A549 (cell line): ENCODE results near the gene DCPS. TPM values are rescaled to one million over a fixed set of nuclear protein-coding genes. Genes with fewer than 3 reads are reported as not detected.

Source experiments
- ATAC-seq, 2 experiments: fragments of 200-7000 bp in 1 of 2; fragments of >200 bp in 1 of 2; cut with Nextera tagmentation in 1 of 2; cut with Tn5 transposase in 1 of 2; 3 replicates each; pipeline versions ENCODE4 v1.8.0 to v1.9.1; 2018 to 2020; ENCODE audit warnings: mild to moderate bottlenecking in 1 of 2, moderate library complexity in 1 of 2
- CTCF ChIA-PET: fragments of 300-600 bp; sonication (Branson Sonifier 250); formaldehyde crosslinking; extraction: SDS; loops from one replicate; lab custom pipeline; 2021; ENCODE audit warnings: antibody characterized with exemption, inconsistent platforms; lab: Yijun Ruan, JAX
- POLR2A ChIA-PET: fragments of 350-600 bp; formaldehyde crosslinking; extraction: SDS; loops from one replicate; lab custom pipeline; 2021; ENCODE audit warnings: antibody characterized with exemption, inconsistent platforms; lab: Yijun Ruan, JAX
- DNase-seq, 2 experiments: peaks; one replicate each; pipeline versions ENCODE4 v3.0.0 to v3.0.0-alpha.2; 2011 to 2016; ENCODE audit warnings: low read depth in 1 of 2, low spot score in 1 of 2
- FAIRE-seq: peaks from 2 replicates; lab custom pipeline; 2011; peaks lifted over from hg19 to GRCh38; lab: Jason Lieb, UNC
- H3K27ac ChIP-seq, 2 experiments: fragments of >200 bp; sonication (Bioruptor Twin); formaldehyde crosslinking; 3 replicates each; pipeline ENCODE4 v1.5.1; 2016 to 2017
- H3K4me1 ChIP-seq: fragments of >200 bp; sonication (Bioruptor Twin); formaldehyde crosslinking; 3 replicates; pipeline ENCODE4 v1.6.1; 2016
- H3K4me2 ChIP-seq: fragments of >200 bp; sonication (Bioruptor Twin); formaldehyde crosslinking; 3 replicates; pipeline ENCODE4 v1.6.1; 2016
- H3K4me3 ChIP-seq: fragments of >200 bp; sonication (Bioruptor Twin); formaldehyde crosslinking; 3 replicates; pipeline ENCODE4 v1.5.1; 2016
- H3K9me3 ChIP-seq: fragments of >200 bp; sonication (Bioruptor Twin); formaldehyde crosslinking; 3 replicates; pipeline ENCODE4 v1.6.1; 2016
- CBX2 ChIP-seq: fragments of 200-600 bp; sonication (generic); IDR thresholded peaks from 2 replicates; pipeline ENCODE4 v1.6.1; 2016; ENCODE audit warnings: low read depth, mild to moderate bottlenecking, borderline replicate concordance
- CHD2 ChIP-seq: fragments of 150-350 bp; IDR thresholded peaks from 2 replicates; pipeline ENCODE4 v1.6.1; 2014; ENCODE audit warnings: low read length; ENCODE audit not compliant: partially characterized antibody
- CHD4 ChIP-seq: fragments of 200-600 bp; sonication (generic); IDR thresholded peaks from 2 replicates; pipeline ENCODE4 v1.6.1; 2016; ENCODE audit warnings: antibody characterized with exemption, mild to moderate bottlenecking, borderline replicate concordance
- CTCF ChIP-seq: fragments of >200 bp; sonication (Bioruptor Twin); formaldehyde crosslinking; IDR thresholded peaks from 3 replicates; pipeline ENCODE4 v1.5.1; 2016
- EHF ChIP-seq: fragments of 250-450 bp; sonication (Bioruptor Pico); IDR thresholded peaks from 2 replicates; pipeline ENCODE4 v1.5.0; 2020; ENCODE audit warnings: mild to moderate bottlenecking
- EP300 ChIP-seq, 2 experiments: fragments of >200 bp; sonication (Bioruptor Twin); formaldehyde crosslinking; IDR thresholded peaks; 2 replicates in 1 of 2; 3 replicates in 1 of 2; pipeline ENCODE4 v1.6.1; 2016 to 2017
- FOSB ChIP-seq: fragments of 250-450 bp; sonication (Bioruptor Pico); IDR thresholded peaks from 2 replicates; pipeline ENCODE4 v1.5.0; 2020; ENCODE audit warnings: mild to moderate bottlenecking, moderate library complexity
- FOSL2 ChIP-seq, 2 experiments: fragments of 450-650 bp in 1 of 2; fragments of >200 bp in 1 of 2; sonication (Bioruptor Twin) in 1 of 2; formaldehyde crosslinking; IDR thresholded peaks; 2 replicates each; pipeline versions ENCODE4 v1.5.0 to v1.6.1; 2016 to 2020; ENCODE audit warnings: mild to moderate bottlenecking in 1 of 2, moderate library complexity in 1 of 2
- FOXS1 ChIP-seq: fragments of 250-450 bp; sonication (Bioruptor Pico); IDR thresholded peaks from 2 replicates; pipeline ENCODE4 v1.5.0; 2020; ENCODE audit warnings: mild to moderate bottlenecking, moderate library complexity
- GATA3 ChIP-seq: IDR thresholded peaks from 2 replicates; pipeline ENCODE4 v1.6.1; 2012; ENCODE audit warnings: borderline replicate concordance
- HEYL ChIP-seq: fragments of 250-450 bp; sonication (Bioruptor Pico); IDR thresholded peaks from 2 replicates; pipeline ENCODE4 v1.8.0; 2021; ENCODE audit warnings: mild to moderate bottlenecking, moderate library complexity
- HMGXB4 ChIP-seq: fragments of 250-450 bp; sonication (Bioruptor Pico); IDR thresholded peaks from 2 replicates; pipeline ENCODE4 v1.5.0; 2021; ENCODE audit warnings: mild to moderate bottlenecking, moderate library complexity, borderline replicate concordance
- HOXA7 ChIP-seq: fragments of 250-450 bp; sonication (Bioruptor Pico); IDR thresholded peaks from 2 replicates; pipeline ENCODE4 v1.5.0; 2020; ENCODE audit warnings: mild to moderate bottlenecking, moderate library complexity
- HOXB5 ChIP-seq: fragments of 250-450 bp; sonication (Bioruptor Pico); IDR thresholded peaks from 2 replicates; pipeline ENCODE4 v1.5.0; 2020; ENCODE audit warnings: mild to moderate bottlenecking, moderate library complexity
- MAX ChIP-seq: IDR thresholded peaks from 2 replicates; pipeline ENCODE4 v1.6.1; 2012
- MAZ ChIP-seq: fragments of 150-350 bp; IDR thresholded peaks from 2 replicates; pipeline ENCODE4 v1.6.1; 2014; ENCODE audit warnings: antibody characterized with exemption, low read depth, low read length, borderline replicate concordance
- MYC ChIP-seq: IDR thresholded peaks from 2 replicates; pipeline ENCODE4 v1.6.1; 2012; ENCODE audit warnings: mild to moderate bottlenecking, inconsistent platforms, low read length, improper control_type of control experiment, borderline replicate concordance
- NFE2L2 ChIP-seq: fragments of 150-350 bp; conservative IDR thresholded peaks from 2 replicates; pipeline ENCODE4 v1.6.1; 2014; ENCODE audit warnings: low read length
- POLR2A ChIP-seq: IDR thresholded peaks from 2 replicates; pipeline ENCODE4 v1.6.1; 2012; ENCODE audit warnings: mild to moderate bottlenecking, low read length
- RCOR1 ChIP-seq: fragments of 150-350 bp; IDR thresholded peaks from 2 replicates; pipeline ENCODE4 v1.6.1; 2014; ENCODE audit warnings: antibody characterized with exemption, low read length, low read depth
- RNF2 ChIP-seq: fragments of 200-600 bp; sonication (generic); IDR thresholded peaks from 2 replicates; pipeline ENCODE4 v1.6.1; 2016; ENCODE audit warnings: low read depth, mild to moderate bottlenecking, antibody characterized with exemption, moderate library complexity, borderline replicate concordance
- SREBF2 ChIP-seq: fragments of 450-650 bp; IDR thresholded peaks from 2 replicates; pipeline ENCODE4 v1.6.1; 2014; ENCODE audit warnings: mild to moderate bottlenecking, moderate library complexity
- TFCP2L1 ChIP-seq: fragments of 250-450 bp; sonication (Bioruptor Pico); IDR thresholded peaks from 2 replicates; pipeline ENCODE4 v1.5.0; 2021; ENCODE audit warnings: mild to moderate bottlenecking
- USF2 ChIP-seq: fragments of 450-650 bp; IDR thresholded peaks from 2 replicates; pipeline ENCODE4 v1.6.1; 2014; ENCODE audit warnings: antibody characterized with exemption
- ZC3H11A ChIP-seq: fragments of 450-650 bp; IDR thresholded peaks from 2 replicates; pipeline ENCODE4 v1.6.1; 2014; ENCODE audit warnings: antibody characterized with exemption, mild to moderate bottlenecking
- ZNF302 ChIP-seq: fragments of 250-450 bp; sonication (Bioruptor Pico); IDR thresholded peaks from 2 replicates; pipeline ENCODE4 v1.9.0; 2021; ENCODE audit warnings: inconsistent platforms, mild to moderate bottlenecking, moderate library complexity
- WGBS: methylation state at CpG from one replicate; pipeline ENCODE4 v1.1.6; 2017; ENCODE audit errors: missing lambda C conversion rate; 5-methylcytosine and 5-hydroxymethylcytosine counted together
- polyA plus RNA-seq, 4 experiments: library from polyadenylated mRNA; depleted of rRNA in 3 of 4; stranded (reverse); fragments of >200 nt; fragmentation: RNase III in 1 of 4; extraction: RNeasy Plus Mini Kit Qiagen cat#74134 plus additional on column Dnase treatment in 1 of 4; gene quantifications; 2 replicates in 3 of 4; 3 replicates in 1 of 4; pipeline ENCODE4 v1.2.3, GENCODE V29; 2011 to 2017
- TF ChIP-seq, protein P1 (sequence below): fragments of 150-350 bp; IDR thresholded peaks from 2 replicates; pipeline ENCODE4 v1.6.1; 2014; ENCODE audit warnings: low read depth, mild to moderate bottlenecking, low read length
- TF ChIP-seq, protein P2 (sequence below): fragments of 200-600 bp; sonication (generic); IDR thresholded peaks from 2 replicates; pipeline ENCODE4 v1.6.1; 2016; ENCODE audit warnings: antibody characterized with exemption, mild to moderate bottlenecking, moderate library complexity
- TF ChIP-seq, protein P3 (sequence below): IDR thresholded peaks from 2 replicates; pipeline ENCODE4 v1.6.1; 2012

Gene DCPS
- polyA plus RNA-seq, 2 of the 4 experiments (the other 2 are of a cell fraction): 17.8 to 23.0 TPM

- TF ChIP-seq, protein P1, sequence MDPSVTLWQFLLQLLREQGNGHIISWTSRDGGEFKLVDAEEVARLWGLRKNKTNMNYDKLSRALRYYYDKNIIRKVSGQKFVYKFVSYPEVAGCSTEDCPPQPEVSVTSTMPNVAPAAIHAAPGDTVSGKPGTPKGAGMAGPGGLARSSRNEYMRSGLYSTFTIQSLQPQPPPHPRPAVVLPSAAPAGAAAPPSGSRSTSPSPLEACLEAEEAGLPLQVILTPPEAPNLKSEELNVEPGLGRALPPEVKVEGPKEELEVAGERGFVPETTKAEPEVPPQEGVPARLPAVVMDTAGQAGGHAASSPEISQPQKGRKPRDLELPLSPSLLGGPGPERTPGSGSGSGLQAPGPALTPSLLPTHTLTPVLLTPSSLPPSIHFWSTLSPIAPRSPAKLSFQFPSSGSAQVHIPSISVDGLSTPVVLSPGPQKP: no peak
- no peak for TF ChIP-seq SREBF2
- no peak for TF ChIP-seq GATA3
- 0 out of 2 replicates have a peak, but pooled peaks have one; percentile 71 for TF ChIP-seq MAZ
- no peak for TF ChIP-seq HEYL (CRISPR knock-in tag)
- no peak for TF ChIP-seq RCOR1
- TF ChIP-seq EHF: no peak
- TF ChIP-seq POLR2A: peak; percentile 69
- TF ChIP-seq, protein P2, sequence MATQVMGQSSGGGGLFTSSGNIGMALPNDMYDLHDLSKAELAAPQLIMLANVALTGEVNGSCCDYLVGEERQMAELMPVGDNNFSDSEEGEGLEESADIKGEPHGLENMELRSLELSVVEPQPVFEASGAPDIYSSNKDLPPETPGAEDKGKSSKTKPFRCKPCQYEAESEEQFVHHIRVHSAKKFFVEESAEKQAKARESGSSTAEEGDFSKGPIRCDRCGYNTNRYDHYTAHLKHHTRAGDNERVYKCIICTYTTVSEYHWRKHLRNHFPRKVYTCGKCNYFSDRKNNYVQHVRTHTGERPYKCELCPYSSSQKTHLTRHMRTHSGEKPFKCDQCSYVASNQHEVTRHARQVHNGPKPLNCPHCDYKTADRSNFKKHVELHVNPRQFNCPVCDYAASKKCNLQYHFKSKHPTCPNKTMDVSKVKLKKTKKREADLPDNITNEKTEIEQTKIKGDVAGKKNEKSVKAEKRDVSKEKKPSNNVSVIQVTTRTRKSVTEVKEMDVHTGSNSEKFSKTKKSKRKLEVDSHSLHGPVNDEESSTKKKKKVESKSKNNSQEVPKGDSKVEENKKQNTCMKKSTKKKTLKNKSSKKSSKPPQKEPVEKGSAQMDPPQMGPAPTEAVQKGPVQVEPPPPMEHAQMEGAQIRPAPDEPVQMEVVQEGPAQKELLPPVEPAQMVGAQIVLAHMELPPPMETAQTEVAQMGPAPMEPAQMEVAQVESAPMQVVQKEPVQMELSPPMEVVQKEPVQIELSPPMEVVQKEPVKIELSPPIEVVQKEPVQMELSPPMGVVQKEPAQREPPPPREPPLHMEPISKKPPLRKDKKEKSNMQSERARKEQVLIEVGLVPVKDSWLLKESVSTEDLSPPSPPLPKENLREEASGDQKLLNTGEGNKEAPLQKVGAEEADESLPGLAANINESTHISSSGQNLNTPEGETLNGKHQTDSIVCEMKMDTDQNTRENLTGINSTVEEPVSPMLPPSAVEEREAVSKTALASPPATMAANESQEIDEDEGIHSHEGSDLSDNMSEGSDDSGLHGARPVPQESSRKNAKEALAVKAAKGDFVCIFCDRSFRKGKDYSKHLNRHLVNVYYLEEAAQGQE: no peak
- TF ChIP-seq USF2: peak; percentile 86
- no peak for TF ChIP-seq FOSB (CRISPR knock-in tag)
- TF ChIP-seq, protein P3, sequence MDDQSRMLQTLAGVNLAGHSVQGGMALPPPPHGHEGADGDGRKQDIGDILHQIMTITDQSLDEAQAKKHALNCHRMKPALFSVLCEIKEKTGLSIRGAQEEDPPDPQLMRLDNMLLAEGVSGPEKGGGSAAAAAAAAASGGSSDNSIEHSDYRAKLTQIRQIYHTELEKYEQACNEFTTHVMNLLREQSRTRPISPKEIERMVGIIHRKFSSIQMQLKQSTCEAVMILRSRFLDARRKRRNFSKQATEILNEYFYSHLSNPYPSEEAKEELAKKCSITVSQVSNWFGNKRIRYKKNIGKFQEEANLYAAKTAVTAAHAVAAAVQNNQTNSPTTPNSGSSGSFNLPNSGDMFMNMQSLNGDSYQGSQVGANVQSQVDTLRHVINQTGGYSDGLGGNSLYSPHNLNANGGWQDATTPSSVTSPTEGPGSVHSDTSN: no peak
- no peak for TF ChIP-seq FOSL2 (IDR thresholded peaks at IDR 0.05)
- TF ChIP-seq FOSL2 (CRISPR knock-in tag; IDR thresholded peaks at IDR 0.05): 0 out of 2 replicates have a peak, but pooled peaks have one; percentile 7
- no peak for TF ChIP-seq ZC3H11A
- TF ChIP-seq MAX: peak; percentile 43; the same call in 1 of the 2 replicates
- no peak for TF ChIP-seq RNF2
- no peak for TF ChIP-seq NFE2L2
- no peak for TF ChIP-seq FOXS1 (CRISPR knock-in tag)
- no peak for TF ChIP-seq MYC
- no peak for TF ChIP-seq TFCP2L1 (CRISPR knock-in tag)
- no peak for TF ChIP-seq CHD4
- TF ChIP-seq HOXB5: no peak
Observed at GRCh38 chr11:126268708-126269579, 34.9 kb upstream of the DCPS start, which contains the start of the genes FOXRED1 and SRPRA (continued).

- WGBS: 94% methylated on average over 4 of the region's 11 CpGs
- ATAC-seq: no peak
- 0 out of 3 replicates have a peak, but pooled peaks cover 2% of the 10 kb centered on the region for H3K4me1 ChIP-seq
- no peak overlapping the region; a peak in 1 of 6 replicates for H3K27ac ChIP-seq
- ChIA-PET CTCF (no interaction called here), POLR2A (no interaction called here)
- H3K9me3 ChIP-seq: no peaks in the 10 kb centered on the region
- DNase-seq: no peak
- no peak overlapping the region for H3K4me3 ChIP-seq
- H3K4me2 ChIP-seq: no peak overlapping the region
- FAIRE-seq: no peak
- TF ChIP-seq ZNF302 (CRISPR knock-in tag) (no peak), SREBF2 (no peak), CHD2 (no peak), EP300 (IDR thresholded peaks at IDR 0.05) (no peak), CBX2 (no peak), HMGXB4 (CRISPR knock-in tag) (no peak), CHD4 (no peak), HOXA7 (no peak), CTCF (no peak)
Observed at GRCh38 chr11:126277322-126277721, 26.5 kb upstream of the DCPS start.
